Measurements from ENCODE around the gene SKOR1. TPM values are rescaled to one million over a fixed set of nuclear protein-coding genes. Genes with fewer than 3 reads are reported as not detected.

Gene SKOR1
- 0.28 TPM for polyA plus RNA-seq
- long read RNA-seq, donor 1, result 0 reads
- long read RNA-seq, donor 2, result 0 reads
- long read RNA-seq, donor 3, result 0 reads
- long read RNA-seq, donor 4, result 0 reads
- long read RNA-seq, donor 5, result 0 reads
- long read RNA-seq, donor 6, result 0 reads
- long read RNA-seq, donor 7, result 0 reads
- long read RNA-seq, donor 8, result 0 reads
- long read RNA-seq, donor 9, result 0 reads
- long read RNA-seq, donor 10, result 0 reads
- long read RNA-seq, donor 11, result 0 reads

GRCh38 chr15:67824976-67825880, at the start of gene SKOR1:
Gene SKOR1, plus strand, starts transcription at chr15:67825509. Its CDS starts 94 bp downstream, at chr15:67825603.
- peak in 1 of 2 donors; percentile 30 for DNase-seq
- Histone ChIP-seq H3K27me3 (ENCODE audit: control insufficient read depth, insufficient read depth, low read length) (peaks cover 94% of the 10 kb centered on the region), H3K9me3 (ENCODE audit: control insufficient read depth, low read depth, low read length) (peaks cover 28% of the 10 kb centered on the region), H3K27ac (ENCODE audit: low read length) (no peak within 1 kb of the TSS), H3K4me1 (ENCODE audit: control insufficient read depth, insufficient read depth, low read length) (peaks cover 23% of the 10 kb centered on the region), H3K36me3 (ENCODE audit: control insufficient read depth, insufficient read depth, low read length) (no peaks in the 10 kb centered on the region), H3K4me3 (ENCODE audit: low read length) (no peak within 1 kb of the TSS)
- WGBS (ENCODE audit: insufficient coverage, low lambda C conversion rate), result no CpG with 5 or more reads among the region's 58 CpGs

- no peak for DNase-seq
- no CpG with 5 or more reads among the region's 3 CpGs for WGBS (ENCODE audit: insufficient coverage, low lambda C conversion rate)
Measured at GRCh38 chr15:67775998-67776397, 49.3 kb upstream of the SKOR1 start.

GRCh38 chr15:67776600-67776999, 48.7 kb upstream of the SKOR1 start:
- no CpG with 5 or more reads among the region's 3 CpGs for WGBS (ENCODE audit: insufficient coverage, low lambda C conversion rate)
- H3K27ac ChIP-seq (ENCODE audit: low read length), result no peak overlapping the region

More at GRCh38 chr15:67775998-67776397, 49.3 kb upstream of the SKOR1 start:
- no peak overlapping the region for H3K4me3 ChIP-seq (ENCODE audit: low read length)
- H3K27me3 ChIP-seq (ENCODE audit: control insufficient read depth, insufficient read depth, low read length), result no peaks in the 10 kb centered on the region
- H3K36me3 ChIP-seq (ENCODE audit: control insufficient read depth, insufficient read depth, low read length), result no peaks in the 10 kb centered on the region
- no peak overlapping the region for H3K27ac ChIP-seq (ENCODE audit: low read length)
- no peaks in the 10 kb centered on the region for H3K9me3 ChIP-seq (ENCODE audit: control insufficient read depth, low read depth, low read length)
- no peaks in the 10 kb centered on the region for H3K4me1 ChIP-seq (ENCODE audit: control insufficient read depth, insufficient read depth, low read length)

GRCh38 chr15:67777071-67777470, 48.2 kb upstream of the SKOR1 start:
- H3K9me3 ChIP-seq (ENCODE audit: control insufficient read depth, low read depth, low read length), result no peaks in the 10 kb centered on the region
- H3K4me3 ChIP-seq (ENCODE audit: low read length), result no peak overlapping the region
- DNase-seq, result no peak
- H3K4me1 ChIP-seq (ENCODE audit: control insufficient read depth, insufficient read depth, low read length), result no peaks in the 10 kb centered on the region
- no peak overlapping the region for H3K27ac ChIP-seq (ENCODE audit: low read length)
- H3K36me3 ChIP-seq (ENCODE audit: control insufficient read depth, insufficient read depth, low read length), result no peaks in the 10 kb centered on the region
- no peaks in the 10 kb centered on the region for H3K27me3 ChIP-seq (ENCODE audit: control insufficient read depth, insufficient read depth, low read length)
- no CpG with 5 or more reads among the region's 5 CpGs for WGBS (ENCODE audit: insufficient coverage, low lambda C conversion rate)

More at GRCh38 chr15:67776600-67776999, 48.7 kb upstream of the SKOR1 start:
- H3K27me3 ChIP-seq (ENCODE audit: control insufficient read depth, insufficient read depth, low read length), result no peaks in the 10 kb centered on the region
- H3K36me3 ChIP-seq (ENCODE audit: control insufficient read depth, insufficient read depth, low read length), result no peaks in the 10 kb centered on the region
- DNase-seq, result no peak
- H3K9me3 ChIP-seq (ENCODE audit: control insufficient read depth, low read depth, low read length), result no peaks in the 10 kb centered on the region
- no peaks in the 10 kb centered on the region for H3K4me1 ChIP-seq (ENCODE audit: control insufficient read depth, insufficient read depth, low read length)
- H3K4me3 ChIP-seq (ENCODE audit: low read length), result no peak overlapping the region

- Histone ChIP-seq H3K4me3 (ENCODE audit: low read length) (no peak overlapping the region), H3K9me3 (ENCODE audit: control insufficient read depth, low read depth, low read length) (no peaks in the 10 kb centered on the region), H3K4me1 (ENCODE audit: control insufficient read depth, insufficient read depth, low read length) (no peaks in the 10 kb centered on the region), H3K36me3 (ENCODE audit: control insufficient read depth, insufficient read depth, low read length) (peaks cover 3% of the 10 kb centered on the region), H3K27me3 (ENCODE audit: control insufficient read depth, insufficient read depth, low read length) (no peaks in the 10 kb centered on the region), H3K27ac (ENCODE audit: low read length) (no peak overlapping the region)
- WGBS (ENCODE audit: insufficient coverage, low lambda C conversion rate), result no CpG with 5 or more reads among the region's 2 CpGs
- no peak for DNase-seq
Measured at GRCh38 chr15:67777773-67778172, 47.5 kb upstream of the SKOR1 start.

- Histone ChIP-seq H3K36me3 (ENCODE audit: control insufficient read depth, insufficient read depth, low read length) (peaks cover 10% of the 10 kb centered on the region), H3K4me3 (ENCODE audit: low read length) (no peak overlapping the region), H3K27ac (ENCODE audit: low read length) (no peak overlapping the region), H3K9me3 (ENCODE audit: control insufficient read depth, low read depth, low read length) (no peaks in the 10 kb centered on the region), H3K27me3 (ENCODE audit: control insufficient read depth, insufficient read depth, low read length) (no peaks in the 10 kb centered on the region), H3K4me1 (ENCODE audit: control insufficient read depth, insufficient read depth, low read length) (no peaks in the 10 kb centered on the region)
- WGBS (ENCODE audit: insufficient coverage, low lambda C conversion rate), result no CpG with 5 or more reads among the region's 5 CpGs
- no peak for DNase-seq
Measured at GRCh38 chr15:67778968-67779548, 46.3 kb upstream of the SKOR1 start.

- H3K4me1 ChIP-seq (ENCODE audit: control insufficient read depth, insufficient read depth, low read length), result no peaks in the 10 kb centered on the region
- no peaks in the 10 kb centered on the region for H3K27me3 ChIP-seq (ENCODE audit: control insufficient read depth, insufficient read depth, low read length)
- DNase-seq, result no peak
- no peak overlapping the region for H3K4me3 ChIP-seq (ENCODE audit: low read length)
- WGBS (ENCODE audit: insufficient coverage, low lambda C conversion rate), result no CpG with 5 or more reads among the region's 6 CpGs
- H3K9me3 ChIP-seq (ENCODE audit: control insufficient read depth, low read depth, low read length), result no peaks in the 10 kb centered on the region
- H3K27ac ChIP-seq (ENCODE audit: low read length), result no peak overlapping the region
- H3K36me3 ChIP-seq (ENCODE audit: control insufficient read depth, insufficient read depth, low read length), result peaks cover 10% of the 10 kb centered on the region
Measured at GRCh38 chr15:67779549-67780111, 45.7 kb upstream of the SKOR1 start.

- DNase-seq, result no peak
Measured at GRCh38 chr15:67781061-67781460, 44.2 kb upstream of the SKOR1 start.

GRCh38 chr15:67781907-67782690, 43.2 kb upstream of the SKOR1 start:
- Histone ChIP-seq H3K9me3 (ENCODE audit: control insufficient read depth, low read depth, low read length) (no peaks in the 10 kb centered on the region), H3K36me3 (ENCODE audit: control insufficient read depth, insufficient read depth, low read length) (peaks cover 10% of the 10 kb centered on the region), H3K27ac (ENCODE audit: low read length) (no peak overlapping the region), H3K4me1 (ENCODE audit: control insufficient read depth, insufficient read depth, low read length) (no peaks in the 10 kb centered on the region), H3K4me3 (ENCODE audit: low read length) (no peak overlapping the region), H3K27me3 (ENCODE audit: control insufficient read depth, insufficient read depth, low read length) (no peaks in the 10 kb centered on the region)
- DNase-seq, result no peak
- 49% methylated on average over 3 of the region's 10 CpGs for WGBS (ENCODE audit: insufficient coverage, low lambda C conversion rate)

More at GRCh38 chr15:67781061-67781460, 44.2 kb upstream of the SKOR1 start:
- Histone ChIP-seq H3K27ac (ENCODE audit: low read length) (no peak overlapping the region), H3K4me1 (ENCODE audit: control insufficient read depth, insufficient read depth, low read length) (no peaks in the 10 kb centered on the region), H3K27me3 (ENCODE audit: control insufficient read depth, insufficient read depth, low read length) (no peaks in the 10 kb centered on the region), H3K9me3 (ENCODE audit: control insufficient read depth, low read depth, low read length) (no peaks in the 10 kb centered on the region), H3K36me3 (ENCODE audit: control insufficient read depth, insufficient read depth, low read length) (peaks cover 10% of the 10 kb centered on the region), H3K4me3 (ENCODE audit: low read length) (no peak overlapping the region)
- no CpG with 5 or more reads among the region's 3 CpGs for WGBS (ENCODE audit: insufficient coverage, low lambda C conversion rate)

GRCh38 chr15:67782691-67782991, 42.7 kb upstream of the SKOR1 start:
- H3K36me3 ChIP-seq (ENCODE audit: control insufficient read depth, insufficient read depth, low read length), result peaks cover 10% of the 10 kb centered on the region
- no peak overlapping the region for H3K4me3 ChIP-seq (ENCODE audit: low read length)
- no peaks in the 10 kb centered on the region for H3K4me1 ChIP-seq (ENCODE audit: control insufficient read depth, insufficient read depth, low read length)
- no CpG with 5 or more reads among the region's 7 CpGs for WGBS (ENCODE audit: insufficient coverage, low lambda C conversion rate)
- no peak overlapping the region for H3K27ac ChIP-seq (ENCODE audit: low read length)
- no peak for DNase-seq
- H3K9me3 ChIP-seq (ENCODE audit: control insufficient read depth, low read depth, low read length), result no peaks in the 10 kb centered on the region
- H3K27me3 ChIP-seq (ENCODE audit: control insufficient read depth, insufficient read depth, low read length), result no peaks in the 10 kb centered on the region
